NCI-H446 treated with DMSO at 0.1 percent for 48 hours (cell line): ENCODE results near the gene IFTAP.
"Not testable (repeated sequence)": the region's sequence is repeated elsewhere in the genome, so short reads cannot be mapped to it uniquely, and the experiment has no call there.

Experiments
- DNase-seq: peaks from one replicate; lab custom pipeline; 2025; lab: John Stamatoyannopoulos, UW

Gene IFTAP

GRCh38 chr11:36638556-36638955 is 44.3 kb downstream of the IFTAP start:
- no peak for DNase-seq

DNA sequence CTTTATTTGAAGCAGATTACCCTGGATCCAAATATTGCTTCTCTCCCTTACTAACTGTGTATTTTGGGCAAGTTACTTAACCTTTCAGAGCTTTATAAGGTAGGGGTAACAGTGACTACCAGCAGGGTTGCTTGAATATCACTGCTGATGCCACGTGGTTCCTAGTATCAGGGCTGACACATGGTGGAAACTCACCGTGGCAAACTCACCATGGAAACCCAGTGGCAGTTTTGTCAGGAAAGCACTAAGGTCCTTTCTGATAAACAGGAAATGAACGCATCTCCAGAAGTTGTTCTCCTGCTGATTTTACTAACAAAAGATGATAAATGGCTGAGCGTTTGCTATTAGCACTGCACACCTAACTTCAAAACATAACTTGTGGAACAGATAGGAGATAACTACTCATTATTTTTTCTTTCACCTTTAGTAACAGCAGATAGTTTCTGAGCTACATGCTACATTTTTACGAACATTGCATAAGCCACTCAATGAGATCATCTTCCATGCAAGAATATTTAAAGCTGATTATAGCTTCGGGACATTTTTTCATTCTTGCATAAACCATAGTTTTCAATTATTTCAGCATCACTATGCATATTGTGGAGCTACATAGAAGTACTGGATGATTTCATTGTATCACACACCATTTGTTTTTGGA is 63.4 kb downstream of the IFTAP start:
- DNase-seq = no peak

DNA sequence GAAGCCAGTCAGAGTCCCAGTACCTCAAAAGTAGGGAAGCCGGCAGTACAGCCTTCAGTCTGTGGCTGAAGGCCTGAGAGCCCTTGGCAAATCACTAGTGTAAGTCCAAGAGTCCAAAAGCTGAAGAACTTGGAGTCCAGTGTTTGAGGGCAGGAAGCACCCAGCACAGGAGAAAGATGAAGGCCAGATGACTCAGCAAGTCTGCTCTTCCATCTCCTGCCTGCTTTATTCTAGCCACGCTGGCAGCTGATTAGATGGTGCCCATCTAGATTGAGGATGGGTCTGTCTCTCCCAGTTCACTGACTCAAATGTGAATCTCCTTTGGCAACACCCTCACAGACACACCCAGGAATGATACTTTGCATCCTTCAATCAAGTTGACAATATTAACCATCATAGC is 67.1 kb downstream of the IFTAP start:
- not testable (repeated sequence) for DNase-seq

GRCh38 chr11:36672815-36673450 is 78.6 kb downstream of the IFTAP start:
- no peak for DNase-seq

DNA sequence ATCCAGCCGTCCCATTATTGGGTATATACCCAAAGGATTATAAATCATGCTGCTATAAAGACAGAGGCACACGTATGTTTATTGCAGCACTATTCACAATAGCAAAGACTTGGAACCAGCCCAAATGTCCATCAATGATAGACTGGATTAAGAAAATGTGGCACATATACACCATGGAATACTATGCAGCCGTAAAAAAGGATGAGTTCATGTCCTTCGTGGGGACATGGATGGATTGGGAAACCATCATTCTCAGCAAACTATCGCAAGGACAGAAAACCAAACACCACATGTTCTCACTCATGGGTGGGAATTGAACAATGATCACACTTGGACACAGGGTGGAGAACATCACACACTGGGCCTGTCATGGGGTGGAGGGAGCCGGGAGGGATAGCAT is 85.2 kb downstream of the IFTAP start:
- not testable (repeated sequence) for DNase-seq

DNA sequence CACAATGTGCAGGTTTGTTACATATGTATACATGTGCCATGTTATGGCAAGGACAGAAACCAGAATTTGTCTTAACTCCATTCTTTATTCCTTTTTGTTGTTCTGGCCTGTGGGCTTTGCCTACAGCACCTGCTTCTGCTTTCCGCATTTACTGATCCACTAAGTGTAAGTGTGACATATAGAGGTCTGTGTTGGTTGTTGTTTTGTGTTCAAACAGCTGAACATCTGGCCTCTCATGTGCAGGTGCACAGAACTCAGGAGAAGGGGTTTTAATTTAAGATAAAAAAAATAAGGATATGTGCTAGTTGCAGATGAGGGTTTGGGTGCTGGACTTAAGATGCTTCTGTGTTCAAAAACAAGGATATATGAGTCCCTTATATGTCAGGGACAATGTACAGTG is 89.5 kb downstream of the IFTAP start:
- DNase-seq = no peak

- DNase-seq = no peak
Measured at GRCh38 chr11:36684840-36685801, 90.8 kb downstream of the IFTAP start.

GRCh38 chr11:36688132-36688531 is 93.8 kb downstream of the IFTAP start:
- no peak for DNase-seq

- DNase-seq = no peak
Measured at GRCh38 chr11:36688571-36689291, 94.4 kb downstream of the IFTAP start.

GRCh38 chr11:36689442-36689841 is 95.1 kb downstream of the IFTAP start:
- DNase-seq = no peak

GRCh38 chr11:36692704-36693103 is 98.4 kb downstream of the IFTAP start:
- DNase-seq = no peak

- no peak for DNase-seq
Measured at GRCh38 chr11:36693139-36693843, 99.0 kb downstream of the IFTAP start.

DNA sequence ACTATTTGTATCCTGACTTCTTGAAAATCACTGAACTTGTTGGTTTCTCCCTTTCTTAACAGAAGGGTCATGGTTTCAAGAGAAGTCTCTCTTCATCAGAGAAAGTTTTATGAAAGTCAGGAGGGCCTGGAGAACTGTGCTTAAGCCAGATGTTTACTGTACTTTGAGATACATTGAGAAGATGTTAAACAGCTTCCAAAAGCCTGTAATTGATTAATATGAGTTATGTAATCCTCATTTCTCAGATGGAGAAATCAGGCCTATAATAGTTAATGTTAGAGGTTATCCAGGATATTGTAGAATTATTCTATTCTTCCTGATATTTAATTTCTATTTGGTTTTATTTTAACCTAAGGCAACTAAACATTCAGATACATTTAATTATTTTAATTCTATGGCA is 100.8 kb downstream of the IFTAP start:
- no peak for DNase-seq

- DNase-seq = no peak
Measured at GRCh38 chr11:36695571-36695970, 101.3 kb downstream of the IFTAP start.

GRCh38 chr11:36696550-36696949 is 102.2 kb downstream of the IFTAP start:
- no peak for DNase-seq

DNA sequence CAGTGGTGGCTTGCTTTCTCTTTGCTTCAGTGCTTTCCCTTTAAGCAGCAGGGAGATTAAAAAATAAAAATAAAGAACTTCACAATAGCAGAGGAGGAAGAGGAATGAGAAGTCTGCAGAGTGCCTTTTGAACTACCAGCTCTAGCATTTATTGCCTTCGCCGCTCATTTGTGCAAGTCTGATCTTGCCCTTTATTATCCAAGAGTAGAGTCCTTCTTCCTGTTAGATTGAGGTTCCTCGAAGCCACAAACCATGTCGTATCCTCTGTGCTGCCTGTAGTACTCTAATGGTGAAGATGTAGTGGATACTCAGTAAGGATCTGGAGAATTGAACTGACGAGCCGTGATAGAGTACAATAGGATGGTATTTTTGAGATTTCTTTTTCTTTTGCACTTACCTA is 105.0 kb downstream of the IFTAP start:
- no peak for DNase-seq

GRCh38 chr11:36700246-36700645 is 105.9 kb downstream of the IFTAP start:
- no peak for DNase-seq

GRCh38 chr11:36702330-36703054 is 108.2 kb downstream of the IFTAP start:
- DNase-seq = peak; percentile 28

DNA sequence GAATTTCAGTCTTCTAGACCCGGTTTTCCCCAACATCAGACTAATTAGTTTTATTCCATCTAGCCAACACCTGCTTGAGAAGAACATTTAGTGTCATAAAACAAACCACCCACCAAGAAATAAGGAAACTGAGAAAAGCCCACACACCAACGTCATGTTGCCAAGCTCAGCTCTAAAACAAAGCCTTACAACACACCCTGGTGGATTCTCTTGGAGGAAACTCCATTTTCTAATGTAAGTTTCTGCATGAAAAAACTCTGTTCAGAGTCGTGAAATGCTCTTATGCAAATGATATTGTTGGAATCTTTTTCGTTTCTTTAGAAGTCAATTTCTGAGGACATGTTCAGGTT is 108.7 kb downstream of the IFTAP start:
- no peak for DNase-seq
